HepG2 (cell line): ENCODE results near the gene SLC25A15. TPM values are rescaled to one million over a fixed set of nuclear protein-coding genes. Genes with fewer than 3 reads are reported as not detected.
A peak's percentile ranks its signal among the peaks of the same experiment; 100 is the strongest.

Source experiments
- BRD4 ChIP-seq: sonication (generic); formaldehyde crosslinking; IDR thresholded peaks from 2 replicates; pipeline ENCODE4 v1.4.0; 2020; ENCODE audit warnings: missing genetic modification reagents
- ISL2 ChIP-seq: sonication (generic); formaldehyde crosslinking; IDR thresholded peaks from 2 replicates; pipeline ENCODE4 v1.5.0; 2020; ENCODE audit warnings: missing genetic modification reagents
- KLF15 ChIP-seq: sonication (generic); formaldehyde crosslinking; IDR thresholded peaks from 2 replicates; pipeline ENCODE4 v1.8.1; 2023; ENCODE audit warnings: borderline replicate concordance, mild to moderate bottlenecking, inconsistent platforms, missing genetic modification reagents, mixed read lengths
- MTA3 ChIP-seq: sonication (generic); formaldehyde crosslinking; IDR thresholded peaks from 2 replicates; pipeline ENCODE4 v1.4.0; 2020; ENCODE audit warnings: missing genetic modification reagents
- NFE2L1 ChIP-seq: sonication (generic); formaldehyde crosslinking; IDR thresholded peaks from 2 replicates; pipeline ENCODE4 v1.4.0; 2020; ENCODE audit warnings: missing genetic modification reagents, mild to moderate bottlenecking, borderline replicate concordance
- PLRG1 ChIP-seq: fragments of 450-650 bp; conservative IDR thresholded peaks from 2 replicates; pipeline ENCODE4 v1.6.1; 2016
- RBFOX2 ChIP-seq: fragments of 200-400 bp; formaldehyde crosslinking; IDR thresholded peaks from 2 replicates; pipeline ENCODE4 v1.6.1; 2017; ENCODE audit warnings: low read depth, mild to moderate bottlenecking, low read length
- RFX3 ChIP-seq: IDR thresholded peaks from 2 replicates; pipeline ENCODE4 v1.6.1; 2016; ENCODE audit warnings: missing biosample characterization, missing genetic modification reagents
- SP5 ChIP-seq: IDR thresholded peaks from 2 replicates; pipeline ENCODE4 v1.6.1; 2016; ENCODE audit warnings: low read depth, borderline replicate concordance
- SUZ12 ChIP-seq: fragments of 150-350 bp; IDR thresholded peaks from 2 replicates; pipeline ENCODE4 v1.6.1; 2014; ENCODE audit warnings: low read depth, low read length
- TEAD3 ChIP-seq: optimal IDR thresholded peaks from 2 replicates; pipeline ENCODE3; 2016; ENCODE audit warnings: borderline replicate concordance
- ZBTB10 ChIP-seq: sonication (generic); formaldehyde crosslinking; IDR thresholded peaks from 2 replicates; pipeline ENCODE4 v1.4.0; 2020; ENCODE audit warnings: missing genetic modification reagents, borderline replicate concordance
- ZFP36L2 ChIP-seq: sonication (generic); formaldehyde crosslinking; IDR thresholded peaks from 2 replicates; pipeline ENCODE4 v1.4.0; 2020; ENCODE audit warnings: missing genetic modification reagents
- ZFY ChIP-seq: sonication (generic); formaldehyde crosslinking; IDR thresholded peaks from 2 replicates; pipeline ENCODE4 v1.4.0; 2020; ENCODE audit warnings: missing genetic modification reagents
- ZNF143 ChIP-seq: sonication (generic); formaldehyde crosslinking; IDR thresholded peaks from 2 replicates; pipeline ENCODE4 v1.4.0; 2020; ENCODE audit warnings: missing genetic modification reagents
- ZNF205 ChIP-seq: IDR thresholded peaks from 2 replicates; pipeline ENCODE4 v1.6.1; 2018; ENCODE audit warnings: missing biosample characterization, missing genetic modification reagents
- ZNF558 ChIP-seq: sonication (generic); formaldehyde crosslinking; IDR thresholded peaks from 2 replicates; pipeline ENCODE4 v1.9.0; 2022; ENCODE audit warnings: mild to moderate bottlenecking, missing genetic modification reagents, borderline replicate concordance
- ZNF709 ChIP-seq: sonication (generic); formaldehyde crosslinking; IDR thresholded peaks from 2 replicates; pipeline ENCODE4 v1.5.0; 2020; ENCODE audit warnings: mild to moderate bottlenecking, missing genetic modification reagents
- ZNF737 ChIP-seq: sonication (generic); formaldehyde crosslinking; IDR thresholded peaks from 2 replicates; pipeline ENCODE4 v1.5.0; 2020; ENCODE audit warnings: missing genetic modification reagents, mild to moderate bottlenecking, borderline replicate concordance
- ZNF75D ChIP-seq: sonication (generic); formaldehyde crosslinking; IDR thresholded peaks from 2 replicates; pipeline ENCODE4 v1.8.1; 2023; ENCODE audit warnings: missing genetic modification reagents, mild to moderate bottlenecking, borderline replicate concordance
- ZSCAN5A ChIP-seq: sonication (generic); formaldehyde crosslinking; IDR thresholded peaks from 2 replicates; pipeline ENCODE4 v1.8.0; 2022; ENCODE audit warnings: mild to moderate bottlenecking, missing genetic modification reagents, borderline replicate concordance
- polyA plus RNA-seq, 8 experiments: library from polyadenylated mRNA; depleted of rRNA in 3 of 8; stranded (reverse) in 7 of 8; unstranded in 1 of 8; fragments of >200 nt; fragmentation: Illumina TruSeq in 4 of 8; extraction: Trizol in 4 of 8; gene quantifications; 2 replicates each; pipeline versions ENCODE4 v1.2.1 to v1.2.3, GENCODE V29; 2011 to 2016; ENCODE audit warnings: low read depth in 4 of 8, missing spikeins in 1 of 8, mixed read lengths in 1 of 8; ENCODE audit not compliant: insufficient read depth in 1 of 8
- total RNA-seq, 5 experiments: library from RNA; depleted of rRNA; stranded (reverse); fragments of >200 nt; fragmentation: Illumina TruSeq; extraction: Trizol; gene quantifications; 2 replicates each; pipeline ENCODE4 v1.2.3, GENCODE V29; 2016; ENCODE audit warnings: low read depth in 1 of 5
- TF ChIP-seq, protein P1 (sequence below): sonication (generic); formaldehyde crosslinking; IDR thresholded peaks from 2 replicates; pipeline ENCODE4 v1.5.1; 2020; ENCODE audit warnings: missing genetic modification reagents, mild to moderate bottlenecking, borderline replicate concordance
- TF ChIP-seq, protein P2 (sequence below): sonication (generic); formaldehyde crosslinking; IDR thresholded peaks from 2 replicates; pipeline ENCODE4 v1.4.0; 2020; ENCODE audit warnings: low read depth, mild to moderate bottlenecking, missing genetic modification reagents
- TF ChIP-seq, protein P3 (sequence below): sonication (generic); formaldehyde crosslinking; IDR thresholded peaks from 2 replicates; pipeline ENCODE4 v1.4.0; 2020; ENCODE audit warnings: mild to moderate bottlenecking, missing genetic modification reagents, borderline replicate concordance

Gene SLC25A15
- total and polyA plus RNA-seq, 2 of the 13 experiments (the other 11 are each of a cell fraction or from before 2014, with no cell fraction given): 17.3 to 39.1 TPM

DNA sequence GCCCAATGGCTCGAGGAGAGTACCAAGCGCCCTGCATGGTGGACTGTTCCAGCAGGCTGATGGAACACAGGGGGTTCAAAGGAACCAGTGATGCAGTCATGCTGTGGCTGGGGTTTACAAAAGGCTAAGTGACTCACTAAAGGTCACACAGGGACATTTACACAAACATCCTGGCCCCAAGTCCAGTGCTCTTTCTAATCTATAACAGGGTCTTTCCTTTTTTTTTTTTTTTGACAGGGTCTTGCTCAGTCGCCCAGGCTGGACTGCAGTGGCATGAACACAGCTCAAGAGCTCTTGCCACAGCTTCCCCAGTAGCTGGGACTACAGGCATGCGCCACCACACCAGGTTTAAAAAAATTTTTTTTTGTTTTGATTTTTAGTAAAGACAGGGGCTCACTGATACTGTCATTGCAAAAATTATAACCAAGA is 2.8 kb upstream of the SLC25A15 start (continued):
- TF ChIP-seq SUZ12 (no peak), ISL2 (peak; percentile 65; the same call in 1 of the 2 replicates), ZSCAN5A (CRISPR knock-in tag) (peak; percentile 12; the same call in 1 of the 2 replicates), NFE2L1 (CRISPR knock-in tag) (no peak), ZFP36L2 (CRISPR knock-in tag) (no peak), ZNF737 (CRISPR knock-in tag) (no peak), RFX3 (CRISPR knock-in tag) (no peak), TEAD3 (peak; percentile 57), BRD4 (CRISPR knock-in tag) (no peak), ZNF709 (CRISPR knock-in tag) (no peak), ZNF558 (CRISPR knock-in tag) (no peak), KLF15 (CRISPR knock-in tag) (no peak), RBFOX2 (peak; percentile 72), MTA3 (CRISPR knock-in tag) (no peak), ZBTB10 (0 out of 2 replicates have a peak, but pooled peaks have one; percentile 42), ZNF75D (CRISPR knock-in tag) (no peak), ZNF205 (CRISPR knock-in tag) (no peak), ZFY (CRISPR knock-in tag) (peak; percentile 54), PLRG1 (no peak), SP5 (CRISPR knock-in tag) (peak; percentile 65; the same call in 1 of the 2 replicates), ZNF143 (CRISPR knock-in tag) (no peak)
- TF ChIP-seq, protein P1, sequence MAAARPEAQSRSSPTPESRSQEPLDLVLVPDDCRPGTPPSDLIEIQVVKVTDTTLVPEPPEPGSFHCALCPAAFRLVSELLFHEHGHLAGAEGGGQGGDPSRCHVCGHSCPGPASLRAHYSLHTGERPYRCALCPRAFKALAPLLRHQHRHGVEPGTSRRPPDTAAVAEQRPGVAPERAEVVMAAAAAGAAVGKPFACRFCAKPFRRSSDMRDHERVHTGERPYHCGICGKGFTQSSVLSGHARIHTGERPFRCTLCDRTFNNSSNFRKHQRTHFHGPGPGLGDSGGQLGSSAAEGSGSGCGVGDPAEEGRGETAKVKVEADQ (CRISPR knock-in tag): no peak
- TF ChIP-seq, protein P2, sequence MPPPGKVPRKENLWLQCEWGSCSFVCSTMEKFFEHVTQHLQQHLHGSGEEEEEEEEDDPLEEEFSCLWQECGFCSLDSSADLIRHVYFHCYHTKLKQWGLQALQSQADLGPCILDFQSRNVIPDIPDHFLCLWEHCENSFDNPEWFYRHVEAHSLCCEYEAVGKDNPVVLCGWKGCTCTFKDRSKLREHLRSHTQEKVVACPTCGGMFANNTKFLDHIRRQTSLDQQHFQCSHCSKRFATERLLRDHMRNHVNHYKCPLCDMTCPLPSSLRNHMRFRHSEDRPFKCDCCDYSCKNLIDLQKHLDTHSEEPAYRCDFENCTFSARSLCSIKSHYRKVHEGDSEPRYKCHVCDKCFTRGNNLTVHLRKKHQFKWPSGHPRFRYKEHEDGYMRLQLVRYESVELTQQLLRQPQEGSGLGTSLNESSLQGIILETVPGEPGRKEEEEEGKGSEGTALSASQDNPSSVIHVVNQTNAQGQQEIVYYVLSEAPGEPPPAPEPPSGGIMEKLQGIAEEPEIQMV (CRISPR knock-in tag): no peak
- TF ChIP-seq, protein P3, sequence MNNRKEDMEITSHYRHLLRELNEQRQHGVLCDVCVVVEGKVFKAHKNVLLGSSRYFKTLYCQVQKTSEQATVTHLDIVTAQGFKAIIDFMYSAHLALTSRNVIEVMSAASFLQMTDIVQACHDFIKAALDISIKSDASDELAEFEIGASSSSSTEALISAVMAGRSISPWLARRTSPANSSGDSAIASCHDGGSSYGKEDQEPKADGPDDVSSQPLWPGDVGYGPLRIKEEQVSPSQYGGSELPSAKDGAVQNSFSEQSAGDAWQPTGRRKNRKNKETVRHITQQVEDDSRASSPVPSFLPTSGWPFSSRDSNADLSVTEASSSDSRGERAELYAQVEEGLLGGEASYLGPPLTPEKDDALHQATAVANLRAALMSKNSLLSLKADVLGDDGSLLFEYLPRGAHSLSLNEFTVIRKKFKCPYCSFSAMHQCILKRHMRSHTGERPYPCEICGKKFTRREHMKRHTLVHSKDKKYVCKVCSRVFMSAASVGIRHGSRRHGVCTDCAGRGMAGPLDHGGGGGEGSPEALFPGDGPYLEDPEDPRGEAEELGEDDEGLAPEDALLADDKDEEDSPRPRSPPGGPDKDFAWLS (CRISPR knock-in tag): no peak
